Eye (tissue), 1 donor: ENCODE measurements around the gene TMEM171.

Experiments
- DNase-seq: peaks from one replicate; pipeline ENCODE4 v3.0.0-alpha.2; 2015

Gene TMEM171

GRCh38 chr5:73153513-73153912 lies 33.1 kb downstream of the TMEM171 start:
- DNase-seq, result no peak

- no peak for DNase-seq
Measured at GRCh38 chr5:73154208-73155006, 34.0 kb downstream of the TMEM171 start.

- peak; percentile 54 for DNase-seq
Measured at GRCh38 chr5:73155271-73156222, 35.2 kb downstream of the TMEM171 start.

GRCh38 chr5:73157414-73158303 lies 37.3 kb downstream of the TMEM171 start:
- peak; percentile 23 for DNase-seq

GRCh38 chr5:73158313-73158712 lies 37.9 kb downstream of the TMEM171 start:
- no peak for DNase-seq

GRCh38 chr5:73160239-73160671 lies 39.9 kb downstream of the TMEM171 start:
- no peak for DNase-seq

GRCh38 chr5:73170522-73170921 lies 50.1 kb downstream of the TMEM171 start:
- DNase-seq, result no peak

GRCh38 chr5:73171495-73171894 lies 51.1 kb downstream of the TMEM171 start:
- no peak for DNase-seq

- DNase-seq, result no peak
Measured at GRCh38 chr5:73172951-73173350, 52.6 kb downstream of the TMEM171 start, which contains the start of gene TMEM174. Gene TMEM174, plus strand, starts transcription at chr5:73173193. Its CDS starts 51 bp downstream, at chr5:73173244.

GRCh38 chr5:73174100-73174815 lies 53.9 kb downstream of the TMEM171 start:
- no peak for DNase-seq

- DNase-seq, result no peak
Measured at GRCh38 chr5:73176250-73176649, 55.9 kb downstream of the TMEM171 start.

GRCh38 chr5:73178265-73178664 lies 57.9 kb downstream of the TMEM171 start:
- no peak for DNase-seq

- no peak for DNase-seq
Measured at GRCh38 chr5:73179730-73180129, 59.4 kb downstream of the TMEM171 start.

GRCh38 chr5:73180566-73180965 lies 60.2 kb downstream of the TMEM171 start:
- DNase-seq, result no peak
